MCF 10A (cell line): ENCODE measurements around the gene SHISA5. TPM values are rescaled to one million over a fixed set of nuclear protein-coding genes. Genes with fewer than 3 reads are reported as not detected.

ENCODE experiments used
- BruUV-seq: library from RNA; stranded (reverse); fragments of 400-500 nt; replicated peaks from 2 replicates; lab custom pipeline; 2021; lab: Mats Ljungman, UMichigan
- CTCF ChIA-PET: fragments of 300-600 bp; sonication (Branson Sonifier 250); formaldehyde crosslinking; extraction: SDS; loops from one replicate; lab custom pipeline; 2021; ENCODE audit warnings: antibody characterized with exemption, inconsistent platforms; lab: Yijun Ruan, JAX
- POLR2A ChIA-PET: fragments of 300-600, 350-650 bp; sonication (Branson Sonifier 250); formaldehyde crosslinking; extraction: SDS; loops from one replicate; lab custom pipeline; 2020; ENCODE audit warnings: antibody characterized with exemption, inconsistent platforms; lab: Yijun Ruan, JAX
- DNase-seq: peaks from one replicate; pipeline ENCODE4 v3.0.0-alpha.2; 2018; ENCODE audit not compliant: unreplicated experiment
- H3K27ac Mint-ChIP-seq: one replicate; pipeline ENCODE4 v1.8.0; 2022; ENCODE audit warnings: mild to moderate bottlenecking, low read depth, mixed read lengths; ENCODE audit not compliant: unreplicated experiment
- H3K27me3 Mint-ChIP-seq: one replicate; pipeline ENCODE4 v1.8.0; 2022; ENCODE audit warnings: mixed read lengths; ENCODE audit not compliant: insufficient read depth, unreplicated experiment
- H3K36me3 Mint-ChIP-seq: one replicate; pipeline ENCODE4 v1.8.0; 2022; ENCODE audit warnings: mild to moderate bottlenecking, moderate library complexity, mixed read lengths; ENCODE audit not compliant: insufficient read depth, unreplicated experiment
- H3K4me1 Mint-ChIP-seq: one replicate; pipeline ENCODE4 v1.8.0; 2022; ENCODE audit warnings: mixed read lengths; ENCODE audit not compliant: insufficient read depth, unreplicated experiment
- H3K4me3 Mint-ChIP-seq: one replicate; pipeline ENCODE4 v1.8.0; 2022; ENCODE audit warnings: mild to moderate bottlenecking, moderate library complexity, mixed read lengths; ENCODE audit not compliant: unreplicated experiment
- H3K9me3 Mint-ChIP-seq: one replicate; pipeline ENCODE4 v1.8.0; 2022; ENCODE audit warnings: mixed read lengths; ENCODE audit not compliant: unreplicated experiment
- CTCF ChIP-seq: fragments of 200-600 bp; IDR thresholded peaks from one replicate; pipeline ENCODE4 v1.8.0; 2022; ENCODE audit warnings: antibody characterized with exemption, mild to moderate bottlenecking; ENCODE audit not compliant: unreplicated experiment
- intact Hi-C: fragments of 100-400 bp; cut with micrococcal nuclease; formaldehyde crosslinking; loops from 2 replicates; pipeline ENCODE4 v1.14.1; 2022
- total RNA-seq: library from RNA; stranded (reverse); gene quantifications from 2 replicates; pipeline ENCODE4 v1.2.3, GENCODE V29; 2022

SHISA5 gene
- total RNA-seq, 1 experiment from 2014 or later = 131 TPM

GRCh38 chr3:48423883-48424695, 79.9 kb downstream of the SHISA5 start:
- Mint-ChIP-seq H3K27ac (peak overlapping the region; percentile 67), H3K4me3 (no peak overlapping the region), H3K36me3 (peaks cover 52% of the 10 kb centered on the region), H3K27me3 (no peaks in the 10 kb centered on the region), H3K4me1 (peaks cover 42% of the 10 kb centered on the region), H3K9me3 (no peaks in the 10 kb centered on the region)
- no peak for TF ChIP-seq CTCF
- intact Hi-C loops = no loop called here
- BruUV-seq = no TSS peak
- ChIA-PET CTCF (interaction anchor here (0.6 to 7.6 kb wide), 5 partner anchors 11 to 230 kb away, joined by 3 to 81 read pairs (median 3); partner anchors contain the start of gene CCDC51), POLR2A (interaction anchor here (0.6 to 20.2 kb wide), 7 partner anchors 9 to 175 kb away, joined by 3 to 749 read pairs (median 3); partner anchors contain the start of genes CCDC51 and TMA7)
- no peak for DNase-seq

- no peak overlapping the region for H3K4me3 Mint-ChIP-seq
- no peak for DNase-seq
- peaks cover 41% of the 10 kb centered on the region for H3K4me1 Mint-ChIP-seq
- no peaks in the 10 kb centered on the region for H3K9me3 Mint-ChIP-seq
- H3K27ac Mint-ChIP-seq = peak overlapping the region; percentile 36
- no peak for TF ChIP-seq CTCF
- ChIA-PET POLR2A (interaction anchor here (1.1 to 20.2 kb wide), 4 partner anchors 10 to 133 kb away, joined by 6 to 749 read pairs (median 20); partner anchors contain the start of genes CCDC51, PFKFB4 and TMA7), CTCF (interaction anchor here (0.8 to 7.6 kb wide), 5 partner anchors 10 to 230 kb away, joined by 3 to 81 read pairs (median 3); no protein-coding TSS in a partner anchor)
- no peaks in the 10 kb centered on the region for H3K27me3 Mint-ChIP-seq
- BruUV-seq = no TSS peak
- H3K36me3 Mint-ChIP-seq = peaks cover 60% of the 10 kb centered on the region
- intact Hi-C loops = no loop called here
Observed at GRCh38 chr3:48423241-48423882, 80.6 kb downstream of the SHISA5 start.

GRCh38 chr3:48422681-48423080, 81.3 kb downstream of the SHISA5 start:
- H3K36me3 Mint-ChIP-seq = peaks cover 67% of the 10 kb centered on the region
- H3K27ac Mint-ChIP-seq = peak overlapping the region; percentile 36
- peaks cover 35% of the 10 kb centered on the region for H3K4me1 Mint-ChIP-seq
- no peak for TF ChIP-seq CTCF
- ChIA-PET CTCF (interaction anchor here (0.8 to 7.6 kb wide), 6 partner anchors 10 to 229 kb away, joined by 3 to 81 read pairs (median 3); no protein-coding TSS in a partner anchor), POLR2A (interaction anchor here (1.1 to 20.2 kb wide), 4 partner anchors 11 to 134 kb away, joined by 6 to 749 read pairs (median 20); partner anchors contain the start of genes CCDC51, PFKFB4 and TMA7)
- H3K9me3 Mint-ChIP-seq = no peaks in the 10 kb centered on the region
- intact Hi-C loops = no loop called here
- no TSS peak for BruUV-seq
- no peak overlapping the region for H3K4me3 Mint-ChIP-seq
- no peaks in the 10 kb centered on the region for H3K27me3 Mint-ChIP-seq
- DNase-seq = no peak
